ENCODE measurements around the gene WFDC2. TPM values are rescaled to one million over a fixed set of nuclear protein-coding genes. Genes with fewer than 3 reads are reported as not detected.
"Not testable (repeated sequence)": the region's sequence is repeated elsewhere in the genome, so short reads cannot be mapped to it uniquely, and the experiment has no call there.

The WFDC2 gene
- total and polyA plus RNA-seq, 4 donors, result 0.56 to 2.3 (median 1.2) TPM

DNA sequence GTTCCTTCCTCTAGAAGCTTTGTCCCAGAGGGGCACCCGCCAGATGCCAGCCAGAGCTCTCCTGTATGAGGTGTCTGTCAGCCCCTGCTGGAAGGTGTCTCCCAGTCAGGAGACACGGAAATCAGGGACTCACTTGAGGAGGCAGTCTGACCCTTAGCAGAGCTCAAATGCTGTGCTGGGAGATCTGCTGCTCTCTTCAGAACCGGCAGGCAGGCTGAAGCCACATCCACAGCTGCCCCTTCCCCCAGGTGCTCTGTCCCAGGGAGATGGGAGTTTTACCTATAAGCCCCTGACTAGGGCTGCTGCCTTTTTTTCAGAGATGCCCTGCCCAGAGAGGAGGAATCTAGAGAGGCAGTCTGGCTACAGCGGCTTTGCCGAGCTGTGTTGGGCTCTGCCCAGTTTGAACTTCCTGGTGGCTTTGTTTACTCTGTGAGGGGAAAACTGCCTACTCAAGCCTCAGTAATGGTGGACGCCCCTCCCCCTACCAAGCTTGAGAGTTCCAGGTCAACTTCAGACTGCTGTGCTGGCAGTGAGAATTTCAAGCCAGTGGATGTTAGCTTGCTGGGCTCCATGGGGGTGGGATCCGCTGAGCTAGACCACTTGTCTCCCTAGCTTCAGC lies 8.1 kb downstream of the WFDC2 start:
- ATAC-seq (ENCODE audit: low FRiP score); H3K36me3 ChIP-seq (ENCODE audit: control insufficient read depth in 1 of 2, insufficient read depth in 2 of 2, low read length in 1 of 2); H3K4me3 ChIP-seq (ENCODE audit: low read length in 2 of 2); H3K4me1 ChIP-seq (ENCODE audit: control insufficient read depth in 1 of 2, insufficient read depth in 2 of 2, low read length in 2 of 2); H3K27ac ChIP-seq (ENCODE audit: low read depth in 1 of 2, low read length in 2 of 2); H3K27me3 ChIP-seq (ENCODE audit: control insufficient read depth in 1 of 2, insufficient read depth in 2 of 2, low read length in 1 of 2); intact Hi-C loops (cut with DNase I); DNase-seq; H3K9me3 ChIP-seq (ENCODE audit: control insufficient read depth, low read length): not testable (repeated sequence)
- 69 to 75% methylated on average over 7 of the region's 7 CpGs for WGBS, 2 donors

DNA sequence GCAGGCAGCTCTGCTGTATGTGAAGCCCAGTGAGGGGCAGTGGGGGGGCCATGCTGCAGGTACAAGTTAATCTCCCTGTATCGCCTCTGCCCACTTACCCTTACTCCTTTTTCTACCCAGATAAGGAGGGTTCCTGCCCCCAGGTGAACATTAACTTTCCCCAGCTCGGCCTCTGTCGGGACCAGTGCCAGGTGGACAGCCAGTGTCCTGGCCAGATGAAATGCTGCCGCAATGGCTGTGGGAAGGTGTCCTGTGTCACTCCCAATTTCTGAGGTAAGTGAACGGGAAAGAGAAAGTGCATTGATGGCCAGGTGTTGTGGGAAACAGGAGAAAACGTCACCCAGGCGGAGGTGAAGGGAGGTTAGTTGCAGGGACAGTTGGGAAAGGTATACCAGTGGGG lies 10.3 kb downstream of the WFDC2 start:
- Histone ChIP-seq H3K36me3 (ENCODE audit: control insufficient read depth in 1 of 2, insufficient read depth in 2 of 2, low read length in 1 of 2) (no peaks in the 10 kb centered on the region), H3K4me1 (ENCODE audit: control insufficient read depth in 1 of 2, insufficient read depth in 2 of 2, low read length in 2 of 2) (no peaks in the 10 kb centered on the region), H3K4me3 (ENCODE audit: low read length in 2 of 2) (no peak overlapping the region), H3K9me3 (ENCODE audit: control insufficient read depth, low read length) (peaks cover 1% of the 10 kb centered on the region), H3K27me3 (ENCODE audit: control insufficient read depth in 1 of 2, insufficient read depth in 2 of 2, low read length in 1 of 2) (no peaks in the 10 kb centered on the region), H3K27ac (ENCODE audit: low read depth in 1 of 2, low read length in 2 of 2) (no peak overlapping the region)
- DNase-seq (no peak), ATAC-seq (ENCODE audit: low FRiP score) (no peak)
- intact Hi-C loops (cut with DNase I), result no loop called here
- WGBS, 2 donors, result 88 to 91% methylated on average over 7 of the region's 7 CpGs

DNA sequence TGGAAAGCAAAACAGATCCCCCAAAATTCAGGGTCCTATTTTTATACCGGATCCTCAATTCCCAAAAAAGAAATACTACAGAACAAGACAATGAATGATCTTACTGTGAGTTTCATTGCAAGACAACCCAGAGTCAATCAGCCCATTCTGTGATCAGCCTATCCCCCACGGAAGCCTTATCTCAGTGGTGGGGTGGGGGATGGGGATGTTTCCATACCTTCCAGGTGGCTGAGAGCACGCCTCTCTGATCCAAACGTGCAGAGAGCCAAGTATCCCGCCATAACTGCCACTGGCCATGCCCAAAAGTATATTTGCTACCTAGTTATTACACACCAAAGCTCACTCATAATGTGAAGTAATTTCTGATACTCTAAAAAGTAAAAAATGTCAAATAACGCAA lies 15.1 kb downstream of the WFDC2 start:
- ATAC-seq (ENCODE audit: low FRiP score), result no peak
- Histone ChIP-seq H3K27me3 (ENCODE audit: control insufficient read depth in 1 of 2, insufficient read depth in 2 of 2, low read length in 1 of 2) (no peaks in the 10 kb centered on the region), H3K4me1 (ENCODE audit: control insufficient read depth in 1 of 2, insufficient read depth in 2 of 2, low read length in 2 of 2) (no peaks in the 10 kb centered on the region), H3K4me3 (ENCODE audit: low read length in 2 of 2) (no peak overlapping the region), H3K27ac (ENCODE audit: low read depth in 1 of 2, low read length in 2 of 2) (no peak overlapping the region), H3K9me3 (ENCODE audit: control insufficient read depth, low read length) (no peaks in the 10 kb centered on the region), H3K36me3 (ENCODE audit: control insufficient read depth in 1 of 2, insufficient read depth in 2 of 2, low read length in 1 of 2) (no peaks in the 10 kb centered on the region)
- intact Hi-C loops (cut with DNase I), result no loop called here
- no peak for DNase-seq
- 35 to 40% methylated on average over 6 of the region's 6 CpGs for WGBS, 2 donors

DNA sequence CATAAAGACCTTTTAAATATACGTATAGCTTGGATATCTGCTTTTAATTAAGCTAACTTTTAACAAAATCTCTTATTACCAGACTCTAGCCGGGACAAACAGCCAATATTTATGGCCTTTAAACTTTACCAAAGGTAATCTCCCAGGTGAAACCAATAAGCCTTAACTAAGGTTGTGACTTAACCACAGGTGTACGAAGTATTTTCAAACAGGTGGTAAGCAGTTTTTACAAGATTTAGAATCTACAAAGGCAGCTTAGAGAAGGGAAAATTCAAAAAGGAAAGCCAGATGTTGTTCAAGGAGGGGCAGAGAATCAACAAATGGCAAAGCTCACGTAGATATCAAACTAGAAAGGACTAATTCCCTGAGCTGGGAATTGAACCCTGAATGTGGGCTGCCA lies 15.8 kb downstream of the WFDC2 start:
- no peak for ATAC-seq (ENCODE audit: low FRiP score)
- H3K36me3 ChIP-seq (ENCODE audit: control insufficient read depth in 1 of 2, insufficient read depth in 2 of 2, low read length in 1 of 2), result no peaks in the 10 kb centered on the region
- H3K9me3 ChIP-seq (ENCODE audit: control insufficient read depth, low read length), result no peaks in the 10 kb centered on the region
- WGBS, 2 donors, result 61 to 71% methylated on average over 4 of the region's 4 CpGs
- no peaks in the 10 kb centered on the region for H3K27me3 ChIP-seq (ENCODE audit: control insufficient read depth in 1 of 2, insufficient read depth in 2 of 2, low read length in 1 of 2)
- DNase-seq, result no peak
- H3K4me1 ChIP-seq (ENCODE audit: control insufficient read depth in 1 of 2, insufficient read depth in 2 of 2, low read length in 2 of 2), result no peaks in the 10 kb centered on the region
- intact Hi-C loops (cut with DNase I), result no loop called here
- H3K4me3 ChIP-seq (ENCODE audit: low read length in 2 of 2), result no peak overlapping the region
- no peak overlapping the region for H3K27ac ChIP-seq (ENCODE audit: low read depth in 1 of 2, low read length in 2 of 2)

DNA sequence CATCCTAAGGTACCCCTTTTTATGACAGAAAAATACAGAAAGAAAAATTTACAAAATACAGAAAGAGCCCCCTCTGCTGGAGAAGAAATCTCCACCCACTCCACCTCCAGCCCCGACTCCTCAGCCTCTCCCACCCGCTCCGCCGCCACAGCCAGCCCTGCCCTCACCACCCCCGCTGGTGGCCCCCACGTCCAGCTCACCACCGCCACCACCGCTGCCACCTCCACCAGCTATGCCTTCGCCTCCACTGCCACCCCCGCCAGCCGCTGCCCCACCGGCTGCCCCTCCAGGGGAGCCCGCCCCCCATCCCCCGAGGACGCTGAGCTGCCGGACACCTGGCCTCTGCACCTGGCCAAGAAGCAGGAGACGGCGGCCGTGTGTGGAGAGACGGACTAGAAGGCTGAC lies 17.7 kb downstream of the WFDC2 start:
- H3K27ac ChIP-seq (ENCODE audit: low read depth in 1 of 2, low read length in 2 of 2), result no peak overlapping the region
- H3K27me3 ChIP-seq (ENCODE audit: control insufficient read depth in 1 of 2, insufficient read depth in 2 of 2, low read length in 1 of 2), result no peaks in the 10 kb centered on the region
- DNase-seq, result no peak
- no peak for ATAC-seq (ENCODE audit: low FRiP score)
- 16 to 21% methylated on average over 20 of the region's 20 CpGs for WGBS, 2 donors
- no peaks in the 10 kb centered on the region for H3K4me1 ChIP-seq (ENCODE audit: control insufficient read depth in 1 of 2, insufficient read depth in 2 of 2, low read length in 2 of 2)
- no peaks in the 10 kb centered on the region for H3K36me3 ChIP-seq (ENCODE audit: control insufficient read depth in 1 of 2, insufficient read depth in 2 of 2, low read length in 1 of 2)
- H3K9me3 ChIP-seq (ENCODE audit: control insufficient read depth, low read length), result no peaks in the 10 kb centered on the region
- no peak overlapping the region for H3K4me3 ChIP-seq (ENCODE audit: low read length in 2 of 2)
- intact Hi-C loops (cut with DNase I), result no loop called here

DNA sequence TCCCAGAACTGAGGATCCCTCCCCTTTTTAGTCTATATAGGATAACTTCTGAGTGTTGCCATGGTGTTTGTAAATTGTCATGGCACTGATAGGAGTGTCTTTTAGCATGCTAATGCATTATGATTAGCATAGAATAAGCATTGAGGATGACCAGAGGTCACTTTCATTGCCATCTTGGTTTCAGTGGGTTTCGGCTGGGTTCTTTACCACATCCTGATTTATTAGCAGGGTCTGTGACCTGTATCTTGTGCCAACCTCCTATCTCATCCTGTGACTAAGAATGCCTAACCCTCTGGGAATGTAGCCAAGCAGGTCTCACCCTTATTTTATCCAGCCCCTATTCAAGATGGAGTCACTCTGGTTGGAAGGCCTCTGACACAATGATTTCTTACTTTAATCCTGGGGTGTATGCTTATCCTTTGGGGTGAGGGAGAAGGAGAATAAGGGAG lies 19.6 kb downstream of the WFDC2 start:
- no peak overlapping the region for H3K4me3 ChIP-seq (ENCODE audit: low read length in 2 of 2)
- intact Hi-C loops (cut with DNase I), result no loop called here
- no peaks in the 10 kb centered on the region for H3K36me3 ChIP-seq (ENCODE audit: control insufficient read depth in 1 of 2, insufficient read depth in 2 of 2, low read length in 1 of 2)
- no peaks in the 10 kb centered on the region for H3K9me3 ChIP-seq (ENCODE audit: control insufficient read depth, low read length)
- DNase-seq (no peak), ATAC-seq (ENCODE audit: low FRiP score) (no peak)
- H3K27ac ChIP-seq (ENCODE audit: low read depth in 1 of 2, low read length in 2 of 2), result no peak overlapping the region
- H3K4me1 ChIP-seq (ENCODE audit: control insufficient read depth in 1 of 2, insufficient read depth in 2 of 2, low read length in 2 of 2), result no peaks in the 10 kb centered on the region
- H3K27me3 ChIP-seq (ENCODE audit: control insufficient read depth in 1 of 2, insufficient read depth in 2 of 2, low read length in 1 of 2), result no peaks in the 10 kb centered on the region
- 27 to 44% methylated on average over 1 of the region's 1 CpG for WGBS, 2 donors

DNA sequence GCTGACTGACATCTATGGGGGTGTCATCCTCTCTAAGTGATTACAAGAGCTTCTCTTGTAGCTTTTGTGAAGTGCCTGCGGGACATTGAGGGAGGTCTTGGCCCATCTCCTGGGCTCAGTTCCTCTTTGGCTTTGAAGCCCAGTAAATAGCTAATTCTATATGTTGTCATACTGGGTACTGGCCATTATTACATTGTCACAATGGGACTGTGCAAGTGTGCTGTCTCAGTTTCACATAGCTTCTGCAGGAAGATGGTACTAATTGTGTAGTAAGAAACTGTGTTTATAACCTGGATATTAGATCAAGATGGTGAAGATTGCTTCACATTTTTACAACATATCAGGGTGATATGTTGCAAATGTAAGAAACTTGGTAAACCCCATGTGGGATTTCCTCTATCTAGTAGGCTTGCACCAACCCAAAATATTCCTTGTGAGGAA lies 26.0 kb downstream of the WFDC2 start:
- Histone ChIP-seq H3K27me3 (ENCODE audit: control insufficient read depth in 1 of 2, insufficient read depth in 2 of 2, low read length in 1 of 2) (no peaks in the 10 kb centered on the region), H3K9me3 (ENCODE audit: control insufficient read depth, low read length) (no peaks in the 10 kb centered on the region), H3K27ac (ENCODE audit: low read depth in 1 of 2, low read length in 2 of 2) (no peak overlapping the region), H3K4me3 (ENCODE audit: low read length in 2 of 2) (no peak overlapping the region), H3K36me3 (ENCODE audit: control insufficient read depth in 1 of 2, insufficient read depth in 2 of 2, low read length in 1 of 2) (no peaks in the 10 kb centered on the region), H3K4me1 (ENCODE audit: control insufficient read depth in 1 of 2, insufficient read depth in 2 of 2, low read length in 2 of 2) (no peaks in the 10 kb centered on the region)
- 84 to 95% methylated on average over 1 of the region's 1 CpG for WGBS, 2 donors
- ATAC-seq (ENCODE audit: low FRiP score) (no peak), DNase-seq (no peak)
- intact Hi-C loops (cut with DNase I), result no loop called here

DNA sequence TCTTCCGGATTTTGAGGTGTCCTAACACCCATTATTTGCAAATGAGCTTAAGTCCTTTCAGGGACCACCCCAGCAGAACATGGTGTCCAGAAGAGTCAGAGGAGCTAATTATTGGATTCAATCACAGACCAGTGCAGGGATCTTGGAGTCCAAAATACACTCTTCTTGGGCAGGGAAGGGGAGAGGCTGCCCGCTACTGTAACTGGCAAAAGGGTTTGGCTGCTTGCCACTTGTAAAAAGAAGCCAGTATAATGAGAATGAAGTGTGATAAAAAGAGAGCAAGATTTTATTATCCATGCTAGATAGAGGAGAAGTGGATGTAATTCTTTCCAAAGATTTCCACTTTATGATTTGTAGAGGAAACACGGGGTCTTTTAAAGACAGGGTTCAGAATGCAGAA lies 26.6 kb downstream of the WFDC2 start:
- DNase-seq (no peak), ATAC-seq (ENCODE audit: low FRiP score) (no peak)
- no peaks in the 10 kb centered on the region for H3K36me3 ChIP-seq (ENCODE audit: control insufficient read depth in 1 of 2, insufficient read depth in 2 of 2, low read length in 1 of 2)
- intact Hi-C loops (cut with DNase I), result no loop called here
- 67 to 71% methylated on average over 3 of the region's 3 CpGs for WGBS, 2 donors
- H3K27ac ChIP-seq (ENCODE audit: low read depth in 1 of 2, low read length in 2 of 2), result no peak overlapping the region
- no peak overlapping the region for H3K4me3 ChIP-seq (ENCODE audit: low read length in 2 of 2)
- no peaks in the 10 kb centered on the region for H3K9me3 ChIP-seq (ENCODE audit: control insufficient read depth, low read length)
- H3K27me3 ChIP-seq (ENCODE audit: control insufficient read depth in 1 of 2, insufficient read depth in 2 of 2, low read length in 1 of 2), result no peaks in the 10 kb centered on the region
- H3K4me1 ChIP-seq (ENCODE audit: control insufficient read depth in 1 of 2, insufficient read depth in 2 of 2, low read length in 2 of 2), result no peaks in the 10 kb centered on the region

DNA sequence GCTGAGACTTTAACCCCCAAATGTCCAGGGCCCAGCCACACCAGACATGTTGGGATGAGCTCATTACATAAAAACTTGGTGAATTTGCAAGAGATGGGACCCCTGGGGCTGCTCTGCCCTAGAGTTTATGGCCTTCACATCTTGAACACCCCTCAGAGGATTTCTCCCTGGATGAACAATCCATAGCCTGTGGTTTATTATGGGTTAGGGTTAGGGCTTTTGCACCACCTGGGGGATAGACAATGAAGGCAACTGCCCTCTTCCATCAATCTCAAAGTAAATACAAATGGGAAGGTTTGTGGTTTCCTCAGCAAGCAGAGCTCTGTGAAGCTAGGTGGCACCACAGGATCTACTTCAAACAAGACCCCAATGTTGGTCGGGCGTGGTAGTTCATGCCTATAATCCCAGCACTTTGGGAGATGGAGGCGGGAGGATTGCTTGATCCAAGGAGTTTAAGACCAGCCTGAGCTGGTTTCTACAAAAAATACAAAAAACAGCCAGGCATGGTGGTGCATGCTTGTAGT lies 28.5 kb downstream of the WFDC2 start:
- no peaks in the 10 kb centered on the region for H3K4me1 ChIP-seq (ENCODE audit: control insufficient read depth in 1 of 2, insufficient read depth in 2 of 2, low read length in 2 of 2)
- 78 to 82% methylated on average over 3 of the region's 3 CpGs for WGBS, 2 donors
- no peak for DNase-seq
- H3K36me3 ChIP-seq (ENCODE audit: control insufficient read depth in 1 of 2, insufficient read depth in 2 of 2, low read length in 1 of 2), result no peaks in the 10 kb centered on the region
- intact Hi-C loops (cut with DNase I), result no loop called here
- no peak for ATAC-seq (ENCODE audit: low FRiP score)
- H3K27ac ChIP-seq (ENCODE audit: low read depth in 1 of 2, low read length in 2 of 2), result no peak overlapping the region
- H3K4me3 ChIP-seq (ENCODE audit: low read length in 2 of 2), result no peak overlapping the region
- H3K9me3 ChIP-seq (ENCODE audit: control insufficient read depth, low read length), result no peaks in the 10 kb centered on the region
- H3K27me3 ChIP-seq (ENCODE audit: control insufficient read depth in 1 of 2, insufficient read depth in 2 of 2, low read length in 1 of 2), result no peaks in the 10 kb centered on the region

Data from aorta (tissue), 5 donors.